Stimulated activated CD4-positive, alpha-beta T cell treated with anti-CD3 and anti-CD28 coated beads, Interleukin-1b, Interleukin-23, amount 100 ng/mL, for 48 hours (primary cell): ENCODE measurements around the gene TWF2.

Source experiments
- DNase-seq: peaks from one replicate; pipeline ENCODE4 v3.0.0-alpha.2; 2020

TWF2 gene

GRCh38 chr3:52237006-52237656 is 1.8 kb downstream of the TWF2 start:
- DNase-seq: no peak

- no peak for DNase-seq
Observed at GRCh38 chr3:52236424-52236886, 2.5 kb downstream of the TWF2 start.

- DNase-seq: no peak
Observed at GRCh38 chr3:52234516-52235447, 4.2 kb downstream of the TWF2 start.

- DNase-seq: no peak
Observed at GRCh38 chr3:52233968-52234367, 5.0 kb downstream of the TWF2 start.

GRCh38 chr3:52233108-52233591 is 5.8 kb downstream of the TWF2 start:
- DNase-seq: no peak

GRCh38 chr3:52232279-52233107 is 6.5 kb downstream of the TWF2 start:
- peak; percentile 46 for DNase-seq

- peak; percentile 84 for DNase-seq
Observed at GRCh38 chr3:52231502-52232278, 7.3 kb downstream of the TWF2 start.

GRCh38 chr3:52230889-52231499 is 8.0 kb downstream of the TWF2 start:
- DNase-seq: no peak

- DNase-seq: no peak
Observed at GRCh38 chr3:52230461-52230860, 8.5 kb downstream of the TWF2 start.

- DNase-seq: no peak
Observed at GRCh38 chr3:52229656-52230055, 9.3 kb downstream of the TWF2 start.

- no peak for DNase-seq
Observed at GRCh38 chr3:52228751-52229291, 10.1 kb downstream of the TWF2 start.

- no peak for DNase-seq
Observed at GRCh38 chr3:52228266-52228665, 10.7 kb downstream of the TWF2 start.

GRCh38 chr3:52227766-52228165 is 11.2 kb downstream of the TWF2 start:
- no peak for DNase-seq

GRCh38 chr3:52227117-52227516 is 11.8 kb downstream of the TWF2 start:
- no peak for DNase-seq

GRCh38 chr3:52226229-52226817 is 12.6 kb downstream of the TWF2 start:
- DNase-seq: no peak

GRCh38 chr3:52225452-52226228 is 13.3 kb downstream of the TWF2 start, which contains the start of gene TLR9:
Gene TLR9 (minus strand): TSS chr3:52225645. CDS start chr3:52225529, 116 bp downstream.
- DNase-seq: no peak

GRCh38 chr3:52223449-52224408 is 15.2 kb downstream of the TWF2 start:
- no peak for DNase-seq

- DNase-seq: no peak
Observed at GRCh38 chr3:52222319-52223221, 16.4 kb downstream of the TWF2 start.
